Motor neuron (in vitro differentiated cells): Measurements from ENCODE around the gene ANKRD18A. TPM values are rescaled to one million over a fixed set of nuclear protein-coding genes. Genes with fewer than 3 reads are reported as not detected.

ENCODE experiments used
- ATAC-seq, 8 experiments: fragments of 200-7000 bp; cut with Tn5 transposase; replicated peaks in 6 of 8; 2 replicates each; pipeline ENCODE4 v1.8.0; 2021; ENCODE audit warnings: mild to moderate bottlenecking in 8 of 8, moderate library complexity in 8 of 8
- H3K27ac ChIP-seq, 2 donors: fragments of 250-450 bp; sonication (Bioruptor Pico); 2 replicates each; pipeline ENCODE4 v1.9.0; 2021; ENCODE audit warnings: antibody characterized with exemption in 2 of 2, mild to moderate bottlenecking in 2 of 2, moderate library complexity in 1 of 2
- H3K4me1 ChIP-seq, 2 donors: fragments of 250-450 bp; sonication (Bioruptor Pico); replicated peaks in 1 of 2; 2 replicates each; pipeline ENCODE4 v1.6.1; 2021; ENCODE audit warnings: antibody characterized with exemption in 2 of 2, mild to moderate bottlenecking in 2 of 2, moderate library complexity in 1 of 2
- H3K4me3 ChIP-seq, 5 donors: fragments of 250-450 bp; sonication (Bioruptor Pico); 2 replicates each; pipeline ENCODE4 v1.9.0; 2021; ENCODE audit warnings: antibody characterized with exemption in 5 of 5, mild to moderate bottlenecking in 5 of 5, moderate library complexity in 4 of 5
- WGBS, 10 experiments: fragments of 450-650 bp; shearing (Covaris generic); methylation state at CpG; one replicate each; pipeline ENCODE4 v1.0.0; 2022; 5-methylcytosine and 5-hydroxymethylcytosine counted together
- in situ Hi-C, 9 experiments: fragments of 400-800 bp; cut with MboI; loops; one replicate each; pipeline ENCODE4 v1.15.0; 2021; ENCODE audit warnings: low sequenced_read_pairs in 9 of 9, low pct_unique_long_range_greater_than_20kb in 2 of 9; ENCODE audit not compliant: unreplicated experiment in 9 of 9
- total RNA-seq, 8 experiments: library from RNA; unstranded; fragments of 300-600 nt; gene quantifications; 2 replicates each; pipeline versions ENCODE4 v1.2.3 to v1.2.4, GENCODE V29; 2022

ANKRD18A gene
- 10 to 100 TPM in 2 of 8 experiments, 1 to 10 TPM in 3, under 1 TPM in 3; 0.14 to 12.5 (median 1.6) TPM for total RNA-seq

GRCh38 chr9:38620483-38621433 lies at the start of gene ANKRD18A:
TSS of gene ANKRD18A (minus strand) at chr9:38620596. CDS start at chr9:38620285, 311 bp downstream.
- in situ Hi-C loops, result no loop called here
- Histone ChIP-seq H3K27ac (no peak within 1 kb of the TSS), H3K4me1 (peaks cover 6 to 8% of the 10 kb centered on the region in 2 donors), H3K4me3 (peak within 1 kb of the TSS; percentile 26 to 52 (median 46))
- ATAC-seq, result peak; percentile 84 to 90 (median 86)
- 0 to 7% methylated on average over 10 to 11 of the region's 76 CpGs; no CpG with 5 or more reads in 8 of the 10 experiments for WGBS, 10 experiments

- WGBS, 10 experiments, result 30 to 100% (median 89%) methylated on average over 2 to 5 of the region's 10 CpGs; no CpG with 5 or more reads in 3 of the 10 experiments
- Histone ChIP-seq H3K4me3 (no peak overlapping the region), H3K27ac (no peak overlapping the region), H3K4me1 (peaks cover 6 to 13% of the 10 kb centered on the region in 2 donors)
- no peak for ATAC-seq
- in situ Hi-C loops, result no loop called here
Measured at GRCh38 chr9:38668791-38669466, 48.5 kb upstream of the ANKRD18A start.

- WGBS, 10 experiments, result 14 to 94% (median 54%) methylated on average over 1 to 7 of the region's 8 CpGs
- Histone ChIP-seq H3K4me3 (no peak overlapping the region), H3K4me1 (no peaks in the 10 kb centered on the region), H3K27ac (no peak overlapping the region)
- in situ Hi-C loops, result no loop called here
- peak in 6 of 8 experiments; percentile 44 to 93 (median 64) for ATAC-seq
Measured at GRCh38 chr9:38662763-38663593, 42.6 kb upstream of the ANKRD18A start.

- in situ Hi-C loops, result no loop called here
- ATAC-seq, result no peak
- Histone ChIP-seq H3K4me3 (no peak overlapping the region), H3K4me1 (no peaks in the 10 kb centered on the region), H3K27ac (no peak overlapping the region)
- WGBS, 10 experiments, result 78 to 100% (median 88%) methylated on average over 1 to 7 of the region's 7 CpGs; no CpG with 5 or more reads in 1 of the 10 experiments
Measured at GRCh38 chr9:38659538-38659937, 39.1 kb upstream of the ANKRD18A start.

GRCh38 chr9:38656896-38657295 lies 36.5 kb upstream of the ANKRD18A start:
- peak in 1 of 8 experiments; percentile 24 for ATAC-seq
- in situ Hi-C loops, result no loop called here
- Histone ChIP-seq H3K4me1 (peaks cover 4 to 10% of the 10 kb centered on the region in 2 donors), H3K4me3 (no peak overlapping the region), H3K27ac (no peak overlapping the region)
- WGBS, 10 experiments, result 0 to 83% (median 54%) methylated on average over 1 to 4 of the region's 5 CpGs; no CpG with 5 or more reads in 2 of the 10 experiments

GRCh38 chr9:38652486-38652885 lies 32.1 kb upstream of the ANKRD18A start:
- Histone ChIP-seq H3K4me3 (no peak overlapping the region), H3K27ac (no peak overlapping the region), H3K4me1 (peaks cover 13 to 14% of the 10 kb centered on the region in 2 donors)
- in situ Hi-C loops, result no loop called here
- WGBS, 10 experiments, result 3 to 93% (median 60%) methylated on average over 1 to 7 of the region's 7 CpGs; no CpG with 5 or more reads in 3 of the 10 experiments
- peak in 5 of 8 experiments; percentile 44 to 94 (median 92) for ATAC-seq

- no peak overlapping the region for H3K4me3 ChIP-seq
- WGBS, 10 experiments, result 0 to 80% (median 25%) methylated on average over 1 to 2 of the region's 2 CpGs; no CpG with 5 or more reads in 6 of the 10 experiments
- peak overlapping the region in 1 of 2 donors; percentile 12 for H3K27ac ChIP-seq
- in situ Hi-C loops, result no loop called here
- ATAC-seq, result peak in 5 of 8 experiments; percentile 18 to 46 (median 29)
- peaks cover 13 to 14% of the 10 kb centered on the region in 2 donors for H3K4me1 ChIP-seq
Measured at GRCh38 chr9:38652044-38652443, 31.6 kb upstream of the ANKRD18A start.

- ATAC-seq, result peak in 5 of 8 experiments; percentile 2 to 75 (median 70)
- Histone ChIP-seq H3K27ac (no peak overlapping the region), H3K4me1 (peaks cover 13 to 14% of the 10 kb centered on the region in 2 donors), H3K4me3 (no peak overlapping the region)
- in situ Hi-C loops, result no loop called here
- WGBS, 10 experiments, result 7 to 100% (median 43%) methylated on average over 1 to 7 of the region's 8 CpGs; no CpG with 5 or more reads in 4 of the 10 experiments
Measured at GRCh38 chr9:38651400-38652042, 31.1 kb upstream of the ANKRD18A start.

- H3K27ac ChIP-seq, result no peak overlapping the region
- ATAC-seq, result no peak
- in situ Hi-C loops, result no loop called here
- no peak overlapping the region for H3K4me3 ChIP-seq
- WGBS, 10 experiments, result 52 to 100% (median 88%) methylated on average over 1 to 8 of the region's 8 CpGs; no CpG with 5 or more reads in 2 of the 10 experiments
- peaks cover 13 to 14% of the 10 kb centered on the region in 2 donors for H3K4me1 ChIP-seq
Measured at GRCh38 chr9:38650564-38650963, 30.2 kb upstream of the ANKRD18A start.

- no peak for ATAC-seq
- 23 to 100% (median 89%) methylated on average over 1 to 7 of the region's 8 CpGs; no CpG with 5 or more reads in 1 of the 10 experiments for WGBS, 10 experiments
- no peak overlapping the region for H3K4me3 ChIP-seq
- H3K27ac ChIP-seq, result no peak overlapping the region
- in situ Hi-C loops, result no loop called here
- peaks cover 13 to 14% of the 10 kb centered on the region in 2 donors for H3K4me1 ChIP-seq
Measured at GRCh38 chr9:38649731-38650363, 29.5 kb upstream of the ANKRD18A start.

GRCh38 chr9:38644601-38645000 lies 24.2 kb upstream of the ANKRD18A start:
- no peaks in the 10 kb centered on the region for H3K4me1 ChIP-seq
- 0 to 100% (median 55%) methylated on average over 1 to 2 of the region's 2 CpGs; no CpG with 5 or more reads in 2 of the 10 experiments for WGBS, 10 experiments
- H3K4me3 ChIP-seq, result no peak overlapping the region
- ATAC-seq, result no peak
- in situ Hi-C loops, result no loop called here
- no peak overlapping the region for H3K27ac ChIP-seq
